Thyroid gland (tissue), 4 donors: Measurements from ENCODE around the gene ESYT3. TPM values are rescaled to one million over a fixed set of nuclear protein-coding genes. Genes with fewer than 3 reads are reported as not detected.

Source experiments
- DNase-seq, 2 donors: peaks; one replicate each; pipeline ENCODE4 v3.0.0-alpha.2; 2019
- H3K27ac ChIP-seq, 3 donors: fragments of 200-600 bp; sonication (generic); 1 replicate in 2 of 3; 2 replicates in 1 of 3; pipeline ENCODE4 v1.5.1; 2016 to 2019; ENCODE audit warnings: mild to moderate bottlenecking in 1 of 3, moderate library complexity in 1 of 3
- H3K27me3 ChIP-seq: fragments of 200-600 bp; sonication (generic); one replicate; pipeline ENCODE4 v1.5.1; 2019
- H3K36me3 ChIP-seq, 2 donors: fragments of 200-600 bp; sonication (generic); one replicate each; pipeline ENCODE4 v1.5.1; 2016 to 2019
- H3K4me1 ChIP-seq, 2 donors: fragments of 200-600 bp; sonication (generic); one replicate each; pipeline ENCODE4 v1.5.1; 2017 to 2019
- H3K4me3 ChIP-seq, 3 donors: fragments of 200-600 bp; sonication (generic); replicated peaks in 1 of 3; 1 replicate in 2 of 3; 2 replicates in 1 of 3; pipeline ENCODE4 v1.5.1; 2016; ENCODE audit warnings: mild to moderate bottlenecking in 1 of 3
- H3K9me3 ChIP-seq: fragments of 200-600 bp; sonication (generic); one replicate; pipeline ENCODE4 v1.5.1; 2017
- CTCF ChIP-seq, 6 experiments: fragments of 200-600 bp in 3 of 6; fragments of 450-650 bp in 3 of 6; sonication (generic) in 3 of 6; IDR thresholded peaks; one replicate each; pipeline ENCODE4 v1.5.1; 2016 to 2019; ENCODE audit warnings: antibody characterized with exemption in 6 of 6, mild to moderate bottlenecking in 2 of 6, inconsistent platforms in 1 of 6, moderate library complexity in 1 of 6
- POLR2A ChIP-seq, 2 donors: fragments of 450-650 bp; IDR thresholded peaks; one replicate each; pipeline ENCODE4 v1.6.1; 2017; ENCODE audit warnings: antibody characterized with exemption in 2 of 2, mild to moderate bottlenecking in 2 of 2, moderate library complexity in 1 of 2
- WGBS, 2 donors: methylation state at CpG; one replicate each; pipeline ENCODE4 v1.1.5; 2017; 5-methylcytosine and 5-hydroxymethylcytosine counted together
- intact Hi-C: fragments of 100-400 bp; cut with DNase I; formaldehyde crosslinking; loops from one replicate; pipeline ENCODE4 v1.15.1; 2023
- total RNA-seq, 4 donors: library from RNA; depleted of rRNA; stranded (reverse); fragments of >200 nt; gene quantifications; one replicate each; pipeline ENCODE4 v1.2.3, GENCODE V29; 2016

Gene ESYT3
- total RNA-seq, 4 donors from 2014 or later: 19.9 to 82.8 (median 22.7) TPM

DNA sequence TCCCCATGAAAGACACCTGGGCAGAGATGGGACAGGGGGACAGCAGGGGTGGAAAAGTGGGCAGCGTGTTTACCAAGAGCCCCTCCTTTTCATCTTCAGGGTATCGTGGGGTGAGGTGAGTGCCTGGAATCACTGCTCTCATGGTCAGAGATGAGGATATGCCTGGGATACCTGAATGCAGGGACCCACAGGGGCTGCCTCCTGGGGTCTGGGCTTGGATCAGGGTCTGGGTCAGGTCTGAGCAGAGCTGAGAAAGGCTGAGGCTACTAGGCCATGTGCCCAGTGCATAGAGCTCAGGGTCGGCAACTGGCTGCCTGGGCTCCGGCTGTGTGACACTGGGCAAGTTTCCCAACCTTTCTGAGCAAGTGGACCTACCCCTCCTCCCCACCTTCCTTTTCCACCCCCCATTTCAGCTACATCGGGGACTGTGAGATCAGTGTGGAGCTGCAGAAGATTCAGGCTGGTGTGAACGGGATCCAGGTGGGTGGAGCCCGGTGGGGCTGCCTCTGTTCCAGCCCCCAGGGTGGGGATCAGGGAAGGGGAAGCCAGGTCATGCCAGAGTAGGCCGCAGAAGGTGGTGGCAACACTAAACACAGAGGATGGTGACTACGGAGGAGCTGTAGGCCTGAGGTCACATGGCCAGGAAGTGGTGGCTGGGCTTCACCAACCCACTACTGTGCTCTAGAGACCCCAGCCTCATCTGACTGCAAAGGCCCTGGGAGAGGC lies 24.5 kb downstream of the ESYT3 start:
- no peaks in the 10 kb centered on the region for H3K27me3 ChIP-seq
- H3K36me3 ChIP-seq: no peaks in the 10 kb centered on the region
- H3K27ac ChIP-seq: no peak overlapping the region
- no peak for TF ChIP-seq POLR2A (IDR thresholded peaks at IDR 0.05)
- no peak for TF ChIP-seq CTCF (IDR thresholded peaks at IDR 0.05)
- H3K9me3 ChIP-seq: no peaks in the 10 kb centered on the region
- no peak for DNase-seq
- H3K4me3 ChIP-seq: no peak overlapping the region
- H3K4me1 ChIP-seq: peaks cover 0 to 14% of the 10 kb centered on the region in 2 donors
- WGBS, 2 donors: 85 to 88% methylated on average over 9 of the region's 9 CpGs
- intact Hi-C loops: no loop called here

- no peak for TF ChIP-seq CTCF (IDR thresholded peaks at IDR 0.05)
- no peak for TF ChIP-seq POLR2A (IDR thresholded peaks at IDR 0.05)
- DNase-seq: no peak
- no peak overlapping the region for H3K27ac ChIP-seq
- WGBS, 2 donors: 77 to 79% methylated on average over 6 to 15 of the region's 15 CpGs
- peaks cover 0 to 14% of the 10 kb centered on the region in 2 donors for H3K4me1 ChIP-seq
- no peaks in the 10 kb centered on the region for H3K36me3 ChIP-seq
- H3K9me3 ChIP-seq: no peaks in the 10 kb centered on the region
- intact Hi-C loops: no loop called here
- no peak overlapping the region for H3K4me3 ChIP-seq
- H3K27me3 ChIP-seq: no peaks in the 10 kb centered on the region
Measured at GRCh38 chr3:138459619-138460535, 25.5 kb downstream of the ESYT3 start.

- Histone ChIP-seq H3K36me3 (no peaks in the 10 kb centered on the region), H3K27me3 (no peaks in the 10 kb centered on the region), H3K4me3 (no peak overlapping the region), H3K9me3 (no peaks in the 10 kb centered on the region), H3K4me1 (peaks cover 0 to 14% of the 10 kb centered on the region in 2 donors), H3K27ac (no peak overlapping the region)
- WGBS, 2 donors: 40 to 63% methylated on average over 8 of the region's 8 CpGs
- TF ChIP-seq POLR2A (IDR thresholded peaks at IDR 0.05): no peak
- TF ChIP-seq CTCF (IDR thresholded peaks at IDR 0.05): no peak
- peak in 1 of 2 donors; percentile 45 for DNase-seq
- intact Hi-C loops: no loop called here
Measured at GRCh38 chr3:138460536-138461205, 26.3 kb downstream of the ESYT3 start.

GRCh38 chr3:138461246-138461645 lies 26.8 kb downstream of the ESYT3 start:
- intact Hi-C loops: no loop called here
- Histone ChIP-seq H3K27me3 (no peaks in the 10 kb centered on the region), H3K27ac (no peak overlapping the region), H3K36me3 (no peaks in the 10 kb centered on the region), H3K4me3 (no peak overlapping the region), H3K9me3 (no peaks in the 10 kb centered on the region), H3K4me1 (peaks cover 0 to 9% of the 10 kb centered on the region in 2 donors)
- DNase-seq: peak in 1 of 2 donors; percentile 23
- WGBS, 2 donors: 68 to 77% methylated on average over 5 of the region's 5 CpGs
- TF ChIP-seq CTCF (IDR thresholded peaks at IDR 0.05) (no peak), POLR2A (IDR thresholded peaks at IDR 0.05) (no peak)
